Measurements from ENCODE around the gene GNA15. TPM values are rescaled to one million over a fixed set of nuclear protein-coding genes. Genes with fewer than 3 reads are reported as not detected.

GNA15 gene
- total RNA-seq, 1 experiment from 2014 or later = 6.2 TPM

- H3K36me3 ChIP-seq (ENCODE audit: control insufficient read depth, insufficient read depth, low read length) = no peaks in the 10 kb centered on the region
- H3K9me3 ChIP-seq (ENCODE audit: control insufficient read depth, insufficient read depth, low read depth, low read length) = no peaks in the 10 kb centered on the region
- intact Hi-C loops (cut with micrococcal nuclease; ENCODE audit: unreplicated experiment) (no loop called here), in situ Hi-C loops (cut with HindIII; ENCODE audit: low pct_unique_long_range_greater_than_20kb, low sequenced_read_pairs) (no loop called here)
- ATAC-seq (no peak), DNase-seq (ENCODE audit: low read depth, low spot score) (no peak)
- H3K27me3 ChIP-seq (ENCODE audit: control insufficient read depth, insufficient read depth, low read length) = no peaks in the 10 kb centered on the region
- BruUV-seq (replicated peaks) = no TSS peak
- TF ChIP-seq, protein P1, sequence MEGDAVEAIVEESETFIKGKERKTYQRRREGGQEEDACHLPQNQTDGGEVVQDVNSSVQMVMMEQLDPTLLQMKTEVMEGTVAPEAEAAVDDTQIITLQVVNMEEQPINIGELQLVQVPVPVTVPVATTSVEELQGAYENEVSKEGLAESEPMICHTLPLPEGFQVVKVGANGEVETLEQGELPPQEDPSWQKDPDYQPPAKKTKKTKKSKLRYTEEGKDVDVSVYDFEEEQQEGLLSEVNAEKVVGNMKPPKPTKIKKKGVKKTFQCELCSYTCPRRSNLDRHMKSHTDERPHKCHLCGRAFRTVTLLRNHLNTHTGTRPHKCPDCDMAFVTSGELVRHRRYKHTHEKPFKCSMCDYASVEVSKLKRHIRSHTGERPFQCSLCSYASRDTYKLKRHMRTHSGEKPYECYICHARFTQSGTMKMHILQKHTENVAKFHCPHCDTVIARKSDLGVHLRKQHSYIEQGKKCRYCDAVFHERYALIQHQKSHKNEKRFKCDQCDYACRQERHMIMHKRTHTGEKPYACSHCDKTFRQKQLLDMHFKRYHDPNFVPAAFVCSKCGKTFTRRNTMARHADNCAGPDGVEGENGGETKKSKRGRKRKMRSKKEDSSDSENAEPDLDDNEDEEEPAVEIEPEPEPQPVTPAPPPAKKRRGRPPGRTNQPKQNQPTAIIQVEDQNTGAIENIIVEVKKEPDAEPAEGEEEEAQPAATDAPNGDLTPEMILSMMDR (IDR thresholded peaks at IDR 0.05) = no peak
- no peak for TF ChIP-seq POLR2AphosphoS5 (IDR thresholded peaks at IDR 0.05; ENCODE audit: low read depth, low read length)
- TF ChIP-seq TCF7L2 (IDR thresholded peaks at IDR 0.05; ENCODE audit: low read depth, low read length) = no peak
- no peak for TF ChIP-seq SIN3A (IDR thresholded peaks at IDR 0.05; ENCODE audit: borderline replicate concordance, insufficient read depth, low read depth, low read length)
- TF ChIP-seq, protein P2, sequence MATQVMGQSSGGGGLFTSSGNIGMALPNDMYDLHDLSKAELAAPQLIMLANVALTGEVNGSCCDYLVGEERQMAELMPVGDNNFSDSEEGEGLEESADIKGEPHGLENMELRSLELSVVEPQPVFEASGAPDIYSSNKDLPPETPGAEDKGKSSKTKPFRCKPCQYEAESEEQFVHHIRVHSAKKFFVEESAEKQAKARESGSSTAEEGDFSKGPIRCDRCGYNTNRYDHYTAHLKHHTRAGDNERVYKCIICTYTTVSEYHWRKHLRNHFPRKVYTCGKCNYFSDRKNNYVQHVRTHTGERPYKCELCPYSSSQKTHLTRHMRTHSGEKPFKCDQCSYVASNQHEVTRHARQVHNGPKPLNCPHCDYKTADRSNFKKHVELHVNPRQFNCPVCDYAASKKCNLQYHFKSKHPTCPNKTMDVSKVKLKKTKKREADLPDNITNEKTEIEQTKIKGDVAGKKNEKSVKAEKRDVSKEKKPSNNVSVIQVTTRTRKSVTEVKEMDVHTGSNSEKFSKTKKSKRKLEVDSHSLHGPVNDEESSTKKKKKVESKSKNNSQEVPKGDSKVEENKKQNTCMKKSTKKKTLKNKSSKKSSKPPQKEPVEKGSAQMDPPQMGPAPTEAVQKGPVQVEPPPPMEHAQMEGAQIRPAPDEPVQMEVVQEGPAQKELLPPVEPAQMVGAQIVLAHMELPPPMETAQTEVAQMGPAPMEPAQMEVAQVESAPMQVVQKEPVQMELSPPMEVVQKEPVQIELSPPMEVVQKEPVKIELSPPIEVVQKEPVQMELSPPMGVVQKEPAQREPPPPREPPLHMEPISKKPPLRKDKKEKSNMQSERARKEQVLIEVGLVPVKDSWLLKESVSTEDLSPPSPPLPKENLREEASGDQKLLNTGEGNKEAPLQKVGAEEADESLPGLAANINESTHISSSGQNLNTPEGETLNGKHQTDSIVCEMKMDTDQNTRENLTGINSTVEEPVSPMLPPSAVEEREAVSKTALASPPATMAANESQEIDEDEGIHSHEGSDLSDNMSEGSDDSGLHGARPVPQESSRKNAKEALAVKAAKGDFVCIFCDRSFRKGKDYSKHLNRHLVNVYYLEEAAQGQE (IDR thresholded peaks at IDR 0.05; ENCODE audit: insufficient read depth in 1 of 2, low read depth in 2 of 2, low read length in 1 of 2) = no peak
- no peak overlapping the region for H3K4me3 ChIP-seq (ENCODE audit: low read depth in 2 of 2, low read length in 2 of 2)
- H3K4me1 ChIP-seq (ENCODE audit: control insufficient read depth, insufficient read depth, low read length) = peaks cover 3% of the 10 kb centered on the region; the same call in 1 of the 2 replicates
- POLR2A ChIA-PET = no interaction called here
- CTCF ChIA-PET = no interaction called here
- H3K27ac ChIP-seq (ENCODE audit: low read length) = no peak overlapping the region
These were observed 17.4 kb upstream of the GNA15 start for GRCh38 chr19:3118232-3119070.

DNA sequence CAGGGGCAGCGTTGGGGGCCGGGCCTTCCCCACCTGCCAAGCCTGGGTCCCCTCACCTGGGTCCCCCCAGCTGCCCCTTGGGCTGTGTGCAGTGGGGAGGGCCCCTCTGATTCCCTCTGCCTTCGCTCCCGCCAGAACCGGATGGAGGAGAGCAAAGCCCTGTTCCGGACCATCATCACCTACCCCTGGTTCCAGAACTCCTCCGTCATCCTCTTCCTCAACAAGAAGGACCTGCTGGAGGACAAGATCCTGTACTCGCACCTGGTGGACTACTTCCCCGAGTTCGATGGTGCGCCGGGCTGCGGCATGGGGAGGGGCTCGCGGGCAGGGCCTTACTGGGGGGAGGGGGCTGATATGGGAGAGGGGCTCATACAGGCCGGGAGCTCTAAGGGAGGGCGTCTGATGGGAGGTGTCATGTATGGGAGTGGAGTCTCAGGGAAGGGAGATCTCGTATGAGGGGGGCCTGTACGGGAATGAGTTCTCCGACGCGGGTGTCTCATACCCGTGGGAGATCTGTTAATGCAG lies 16.7 kb upstream of the GNA15 start:
- POLR2A ChIA-PET = no interaction called here
- no peak for TF ChIP-seq TCF7L2 (IDR thresholded peaks at IDR 0.05; ENCODE audit: low read depth, low read length)

More for the DNA sequence above, 16.7 kb upstream of the GNA15 start:
- intact Hi-C loops (cut with micrococcal nuclease; ENCODE audit: unreplicated experiment) (no loop called here), in situ Hi-C loops (cut with HindIII; ENCODE audit: low pct_unique_long_range_greater_than_20kb, low sequenced_read_pairs) (no loop called here)
- H3K9me3 ChIP-seq (ENCODE audit: control insufficient read depth, insufficient read depth, low read depth, low read length) = no peaks in the 10 kb centered on the region
- no peak overlapping the region for H3K4me3 ChIP-seq (ENCODE audit: low read depth in 2 of 2, low read length in 2 of 2)
- ATAC-seq = no peak
- DNase-seq (ENCODE audit: low read depth, low spot score) = no peak
- H3K36me3 ChIP-seq (ENCODE audit: control insufficient read depth, insufficient read depth, low read length) = no peaks in the 10 kb centered on the region
- no peak overlapping the region for H3K27ac ChIP-seq (ENCODE audit: low read length)
- H3K27me3 ChIP-seq (ENCODE audit: control insufficient read depth, insufficient read depth, low read length) = no peaks in the 10 kb centered on the region
- CTCF ChIA-PET = no interaction called here
- H3K4me1 ChIP-seq (ENCODE audit: control insufficient read depth, insufficient read depth, low read length) = peaks cover 3% of the 10 kb centered on the region; the same call in 1 of the 2 replicates
- no TSS peak for BruUV-seq (replicated peaks)
